NCI-H510A treated with DMSO at 0.1 percent for 48 hours (cell line): Measurements from ENCODE around the gene PLCL1.
"Not testable (repeated sequence)": the region's sequence is repeated elsewhere in the genome, so short reads cannot be mapped to it uniquely, and the experiment has no call there.

Experiments
- DNase-seq: peaks from one replicate; lab custom pipeline; 2025; lab: John Stamatoyannopoulos, UW

Gene PLCL1

GRCh38 chr2:198000417-198000816, 196.0 kb downstream of the PLCL1 start:
- no peak for DNase-seq

GRCh38 chr2:198004173-198004572, 199.8 kb downstream of the PLCL1 start:
- no peak for DNase-seq

- DNase-seq, result no peak
These were observed 200.8 kb downstream of the PLCL1 start for GRCh38 chr2:198004921-198005829.

GRCh38 chr2:198006733-198007132, 202.3 kb downstream of the PLCL1 start:
- DNase-seq, result no peak

- no peak for DNase-seq
These were observed 203.8 kb downstream of the PLCL1 start for GRCh38 chr2:198008230-198008629.

GRCh38 chr2:198012025-198012424, 207.6 kb downstream of the PLCL1 start:
- no peak for DNase-seq

- no peak for DNase-seq
These were observed 211.8 kb downstream of the PLCL1 start for GRCh38 chr2:198016243-198016642.

GRCh38 chr2:198017068-198017467, 212.7 kb downstream of the PLCL1 start:
- no peak for DNase-seq

- no peak for DNase-seq
These were observed 224.6 kb downstream of the PLCL1 start for GRCh38 chr2:198028955-198029354.

GRCh38 chr2:198029576-198029975, 225.2 kb downstream of the PLCL1 start:
- DNase-seq, result not testable (repeated sequence)

GRCh38 chr2:198033626-198034025, 229.2 kb downstream of the PLCL1 start:
- DNase-seq, result no peak

- no peak for DNase-seq
These were observed 231.9 kb downstream of the PLCL1 start for GRCh38 chr2:198036029-198036879.

GRCh38 chr2:198040835-198041234, 236.4 kb downstream of the PLCL1 start:
- no peak for DNase-seq

- no peak for DNase-seq
These were observed 237.8 kb downstream of the PLCL1 start for GRCh38 chr2:198042189-198042588.

- DNase-seq, result no peak
These were observed 240.4 kb downstream of the PLCL1 start for GRCh38 chr2:198044777-198045176.

GRCh38 chr2:198045227-198045626, 240.8 kb downstream of the PLCL1 start:
- DNase-seq, result no peak

GRCh38 chr2:198052741-198053140, 248.3 kb downstream of the PLCL1 start:
- DNase-seq, result no peak

GRCh38 chr2:198053148-198053547, 248.8 kb downstream of the PLCL1 start:
- DNase-seq, result no peak

GRCh38 chr2:198053776-198054175, 249.4 kb downstream of the PLCL1 start:
- no peak for DNase-seq

GRCh38 chr2:198054299-198054698, 249.9 kb downstream of the PLCL1 start:
- no peak for DNase-seq

GRCh38 chr2:198055716-198056115, 251.3 kb downstream of the PLCL1 start:
- DNase-seq, result no peak

GRCh38 chr2:198056836-198057235, 252.4 kb downstream of the PLCL1 start:
- DNase-seq, result no peak

- no peak for DNase-seq
These were observed 255.4 kb downstream of the PLCL1 start for GRCh38 chr2:198059800-198060199.
